ENCODE measurements around the gene ADM2. TPM values are rescaled to one million over a fixed set of nuclear protein-coding genes. Genes with fewer than 3 reads are reported as not detected.

ADM2 gene
- total RNA-seq, 6 experiments from 2014 or later, result 1.0 to 19.2 (median 2.2) TPM

DNA sequence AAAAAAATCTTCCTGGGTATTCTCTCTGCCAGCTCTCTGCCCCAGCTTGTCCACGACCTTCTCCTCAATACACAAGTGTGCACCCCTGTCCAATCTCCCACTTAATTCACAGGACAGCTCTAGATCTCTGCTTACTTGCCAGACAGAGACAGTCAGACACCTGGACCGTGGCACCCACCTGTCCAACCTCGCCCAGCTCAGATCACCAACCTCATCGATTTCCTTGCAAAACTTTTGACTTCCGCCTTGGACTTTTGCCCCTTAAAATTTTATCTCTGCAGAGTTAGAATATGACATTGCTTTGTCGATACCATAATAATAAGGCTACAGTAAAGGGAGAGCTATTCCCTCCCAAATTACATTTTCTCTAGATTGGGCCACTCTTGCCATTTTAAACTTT lies 15.8 kb downstream of the ADM2 start:
- intact Hi-C loops (cut with DNase I), result no loop called here
- Histone ChIP-seq H3K27me3 (no peaks in the 10 kb centered on the region), H3K4me1 (peaks cover 0 to 8% (median 0%) of the 10 kb centered on the region in 4 donors), H3K36me3 (no peaks in the 10 kb centered on the region), H3K9me3 (no peaks in the 10 kb centered on the region), H3K4me3 (no peak overlapping the region), H3K27ac (no peak overlapping the region)
- ATAC-seq (no peak), DNase-seq (no peak)
- TF ChIP-seq POLR2A (IDR thresholded peaks at IDR 0.05), result no peak
- no peak for TF ChIP-seq CTCF (IDR thresholded peaks at IDR 0.05)
- WGBS (ENCODE audit: insufficient coverage, low coverage, low lambda C conversion rate, missing lambda C conversion rate), result 50% methylated on average over 6 of the region's 6 CpGs

GRCh38 chr22:50498322-50498890 lies 17.1 kb downstream of the ADM2 start:
- intact Hi-C loops (cut with DNase I), result no loop called here
- peaks cover 0 to 8% (median 0%) of the 10 kb centered on the region in 4 donors for H3K4me1 ChIP-seq
- peaks cover 0 to 7% (median 3%) of the 10 kb centered on the region in 4 donors for H3K36me3 ChIP-seq
- H3K27ac ChIP-seq, result peak overlapping the region in 2 of 3 donors; percentile 41 to 44
- H3K9me3 ChIP-seq, result no peaks in the 10 kb centered on the region
- ATAC-seq (peak; percentile 89 to 96 (median 94)), DNase-seq (peak; percentile 68 to 86 (median 86))
- no peak overlapping the region for H3K4me3 ChIP-seq
- peak; percentile 54 to 73 (median 60) for TF ChIP-seq CTCF (IDR thresholded peaks at IDR 0.05)
- TF ChIP-seq POLR2A (IDR thresholded peaks at IDR 0.05), result no peak
- 5% methylated on average over 5 of the region's 13 CpGs for WGBS (ENCODE audit: insufficient coverage, low coverage, low lambda C conversion rate, missing lambda C conversion rate)
- no peaks in the 10 kb centered on the region for H3K27me3 ChIP-seq

GRCh38 chr22:50500452-50500851 lies 19.1 kb downstream of the ADM2 start:
- no peak for DNase-seq
- intact Hi-C loops (cut with DNase I), result no loop called here

DNA sequence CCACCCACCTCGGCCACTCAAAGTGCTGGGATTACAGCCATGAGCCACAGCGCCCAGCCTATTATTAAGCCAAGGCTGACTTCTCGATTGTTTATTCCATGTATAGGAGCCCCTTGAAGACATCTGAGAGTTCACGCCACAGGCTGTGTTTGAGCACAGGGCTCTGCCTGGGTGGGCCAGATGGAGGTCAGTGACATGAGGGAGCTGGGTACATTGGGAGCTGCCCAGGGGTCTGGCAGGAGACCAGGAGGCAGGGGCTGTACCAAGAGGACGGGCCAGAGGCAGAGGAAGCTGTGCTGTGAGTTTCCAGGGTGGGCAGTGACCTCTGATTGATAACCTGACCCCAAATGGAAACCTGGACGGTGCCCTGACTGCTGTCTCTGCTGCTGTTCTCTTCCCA lies 20.8 kb downstream of the ADM2 start:
- intact Hi-C loops (cut with DNase I), result no loop called here
- Histone ChIP-seq H3K27ac (no peak overlapping the region), H3K9me3 (no peaks in the 10 kb centered on the region), H3K36me3 (peaks cover 0 to 17% (median 3%) of the 10 kb centered on the region in 4 donors), H3K27me3 (no peaks in the 10 kb centered on the region), H3K4me1 (peaks cover 0 to 13% (median 2%) of the 10 kb centered on the region in 4 donors), H3K4me3 (no peak overlapping the region)
- WGBS (ENCODE audit: insufficient coverage, low coverage, low lambda C conversion rate, missing lambda C conversion rate), result 84% methylated on average over 3 of the region's 6 CpGs
- DNase-seq, result no peak
- TF ChIP-seq CTCF (IDR thresholded peaks at IDR 0.05) (no peak), POLR2A (IDR thresholded peaks at IDR 0.05) (no peak)
- no peak for ATAC-seq

More at GRCh38 chr22:50500452-50500851, 19.1 kb downstream of the ADM2 start:
- H3K4me1 ChIP-seq, result peaks cover 0 to 8% (median 0%) of the 10 kb centered on the region in 4 donors
- TF ChIP-seq CTCF (IDR thresholded peaks at IDR 0.05) (no peak), POLR2A (IDR thresholded peaks at IDR 0.05) (no peak)
- H3K27me3 ChIP-seq, result no peaks in the 10 kb centered on the region
- WGBS (ENCODE audit: insufficient coverage, low coverage, low lambda C conversion rate, missing lambda C conversion rate), result 93% methylated on average over 12 of the region's 12 CpGs
- peaks cover 0 to 12% (median 3%) of the 10 kb centered on the region in 4 donors for H3K36me3 ChIP-seq
- H3K27ac ChIP-seq, result no peak overlapping the region
- no peak for ATAC-seq
- no peak overlapping the region for H3K4me3 ChIP-seq
- H3K9me3 ChIP-seq, result no peaks in the 10 kb centered on the region

Measured in right lobe of liver (tissue), 6 donors.